ENCODE data around the gene PIAS1.

PIAS1 gene

DNA sequence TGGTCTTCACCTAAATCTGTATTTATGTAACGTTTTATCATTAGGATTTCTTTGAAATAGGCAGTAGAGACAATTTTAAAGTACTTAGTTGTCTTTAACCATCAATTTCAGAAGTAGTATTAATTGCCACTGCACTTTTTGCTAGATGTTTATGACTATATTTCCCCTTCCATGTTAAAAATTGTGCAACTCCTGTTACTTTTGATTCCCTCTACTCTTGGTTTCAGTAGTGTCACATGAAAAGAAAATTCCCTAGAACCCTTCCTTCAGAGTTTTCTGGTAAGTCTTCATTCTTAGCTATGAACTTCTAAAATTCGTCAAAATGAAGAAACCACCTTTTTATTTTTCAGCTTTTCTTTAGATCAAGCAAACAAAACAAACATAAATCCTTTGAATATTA, 7.1 kb downstream of the PIAS1 start:
- in situ Hi-C loops (cut with MboI; ENCODE audit: low sequenced_read_pairs) = no loop called here
- H3K4me3 ChIP-seq = no peak overlapping the region
- no peak for DNase-seq (ENCODE audit: low spot score in 2 of 2)
- peaks cover 49% of the 10 kb centered on the region for H3K4me1 ChIP-seq
- no peaks in the 10 kb centered on the region for H3K27me3 ChIP-seq (ENCODE audit: low read depth)
- H3K36me3 ChIP-seq (replicated peaks) = no peaks in the 10 kb centered on the region
- no peaks in the 10 kb centered on the region for H3K9me3 ChIP-seq

DNA sequence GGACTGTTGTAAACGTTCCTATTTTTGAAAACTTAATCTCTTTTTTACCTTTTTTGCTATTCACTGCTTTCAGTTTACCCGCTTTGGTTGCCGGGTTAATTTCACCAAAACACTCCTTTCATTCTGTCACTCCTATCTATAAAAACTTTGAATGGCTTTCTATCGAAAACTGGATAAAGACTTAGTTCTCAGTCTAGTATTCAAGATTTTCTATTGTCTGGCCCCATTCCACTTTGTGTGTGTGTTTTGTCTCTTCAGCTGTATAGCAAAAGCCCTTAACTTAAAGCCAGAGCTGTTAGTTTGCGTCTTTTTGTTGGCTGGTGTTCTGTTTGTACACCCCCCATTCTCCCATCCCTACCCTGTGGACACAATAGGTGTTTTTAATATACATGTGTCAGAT, 7.5 kb downstream of the PIAS1 start:
- Histone ChIP-seq H3K4me3 (no peak overlapping the region), H3K27me3 (ENCODE audit: low read depth) (no peaks in the 10 kb centered on the region), H3K4me1 (peaks cover 45% of the 10 kb centered on the region), H3K9me3 (no peaks in the 10 kb centered on the region), H3K36me3 (replicated peaks) (no peaks in the 10 kb centered on the region)
- peak; percentile 67 to 100 for DNase-seq (ENCODE audit: low spot score in 2 of 2)
- in situ Hi-C loops (cut with MboI; ENCODE audit: low sequenced_read_pairs) = no loop called here

DNA sequence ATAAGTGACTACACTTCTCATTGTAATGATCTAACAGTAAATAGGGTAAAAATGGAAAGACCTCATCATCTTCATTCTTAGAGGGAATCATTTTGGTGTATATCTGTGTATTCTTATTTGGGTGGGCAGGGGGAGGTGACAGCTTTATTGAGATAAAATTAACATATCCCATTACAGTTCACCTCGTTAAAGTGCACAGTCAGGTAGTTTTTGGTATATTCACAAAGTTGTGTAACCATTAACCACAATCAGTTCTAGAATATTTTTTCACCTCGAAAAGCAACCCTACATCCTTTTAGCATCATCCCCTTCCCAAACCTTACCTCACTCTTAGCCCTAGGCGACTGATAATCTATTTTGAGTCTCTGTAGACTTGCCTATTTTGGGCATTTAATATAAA, 8.1 kb downstream of the PIAS1 start:
- H3K27me3 ChIP-seq (ENCODE audit: low read depth) = no peaks in the 10 kb centered on the region
- no peaks in the 10 kb centered on the region for H3K9me3 ChIP-seq
- in situ Hi-C loops (cut with MboI; ENCODE audit: low sequenced_read_pairs) = no loop called here
- H3K4me1 ChIP-seq = peaks cover 39% of the 10 kb centered on the region
- DNase-seq (ENCODE audit: low spot score in 2 of 2) = no peak
- H3K36me3 ChIP-seq (replicated peaks) = no peaks in the 10 kb centered on the region
- H3K4me3 ChIP-seq = no peak overlapping the region

DNA sequence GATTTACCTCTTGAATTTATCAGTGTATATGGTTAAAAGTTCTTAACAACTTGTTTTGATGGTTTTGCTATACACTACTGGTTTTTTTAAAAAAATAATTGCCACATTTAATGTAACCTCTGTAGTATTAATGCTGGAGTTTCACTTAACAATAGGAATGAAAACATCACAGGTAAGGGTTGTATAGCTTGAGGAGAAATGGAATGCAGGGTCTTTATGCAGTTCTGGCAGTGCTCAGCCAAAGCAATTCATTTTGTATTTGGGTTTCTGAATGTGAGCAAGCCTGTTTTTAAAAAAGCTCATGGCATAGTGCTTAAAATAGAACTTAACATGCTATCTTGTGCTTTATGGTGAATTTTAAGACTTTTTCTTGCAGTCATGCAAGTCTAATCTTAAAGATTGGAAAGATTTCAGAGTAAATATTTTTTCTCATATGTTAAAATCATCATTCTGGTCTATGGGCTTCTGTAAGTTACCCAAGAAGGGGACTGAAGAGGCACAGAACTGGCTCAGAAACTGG, 8.9 kb downstream of the PIAS1 start:
- in situ Hi-C loops (cut with MboI; ENCODE audit: low sequenced_read_pairs) = no loop called here
- 0 out of 2 replicates have a peak, but pooled peaks cover 4% of the 10 kb centered on the region for H3K36me3 ChIP-seq (replicated peaks)
- no peaks in the 10 kb centered on the region for H3K27me3 ChIP-seq (ENCODE audit: low read depth)
- DNase-seq (ENCODE audit: low spot score in 2 of 2) = no peak
- H3K4me1 ChIP-seq = peaks cover 31% of the 10 kb centered on the region
- no peaks in the 10 kb centered on the region for H3K9me3 ChIP-seq
- no peak overlapping the region for H3K4me3 ChIP-seq

DNA sequence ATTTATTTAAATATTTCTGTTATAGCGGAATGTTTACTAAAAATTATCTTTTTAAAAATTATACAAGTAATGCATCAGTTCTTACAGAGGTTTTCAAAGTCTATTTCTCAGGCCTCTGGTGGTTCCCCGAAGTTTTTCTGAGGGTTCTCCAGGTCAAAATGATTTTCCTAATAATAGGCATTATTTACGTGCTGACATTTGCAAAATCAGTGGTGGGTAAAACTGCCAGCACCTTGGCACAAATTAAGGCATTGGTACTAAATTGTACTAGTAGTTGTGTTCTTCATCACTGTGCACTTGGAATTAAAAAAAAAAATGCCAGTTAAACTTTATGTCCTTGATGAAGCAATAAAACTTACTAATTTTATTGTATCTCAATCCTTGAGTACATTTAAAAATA, 9.5 kb downstream of the PIAS1 start:
- H3K27me3 ChIP-seq (ENCODE audit: low read depth) = no peaks in the 10 kb centered on the region
- in situ Hi-C loops (cut with MboI; ENCODE audit: low sequenced_read_pairs) = no loop called here
- DNase-seq (ENCODE audit: low spot score in 2 of 2) = no peak
- H3K9me3 ChIP-seq = no peaks in the 10 kb centered on the region
- H3K36me3 ChIP-seq (replicated peaks) = 0 out of 2 replicates have a peak, but pooled peaks cover 6% of the 10 kb centered on the region
- peaks cover 25% of the 10 kb centered on the region for H3K4me1 ChIP-seq
- H3K4me3 ChIP-seq = no peak overlapping the region

DNA sequence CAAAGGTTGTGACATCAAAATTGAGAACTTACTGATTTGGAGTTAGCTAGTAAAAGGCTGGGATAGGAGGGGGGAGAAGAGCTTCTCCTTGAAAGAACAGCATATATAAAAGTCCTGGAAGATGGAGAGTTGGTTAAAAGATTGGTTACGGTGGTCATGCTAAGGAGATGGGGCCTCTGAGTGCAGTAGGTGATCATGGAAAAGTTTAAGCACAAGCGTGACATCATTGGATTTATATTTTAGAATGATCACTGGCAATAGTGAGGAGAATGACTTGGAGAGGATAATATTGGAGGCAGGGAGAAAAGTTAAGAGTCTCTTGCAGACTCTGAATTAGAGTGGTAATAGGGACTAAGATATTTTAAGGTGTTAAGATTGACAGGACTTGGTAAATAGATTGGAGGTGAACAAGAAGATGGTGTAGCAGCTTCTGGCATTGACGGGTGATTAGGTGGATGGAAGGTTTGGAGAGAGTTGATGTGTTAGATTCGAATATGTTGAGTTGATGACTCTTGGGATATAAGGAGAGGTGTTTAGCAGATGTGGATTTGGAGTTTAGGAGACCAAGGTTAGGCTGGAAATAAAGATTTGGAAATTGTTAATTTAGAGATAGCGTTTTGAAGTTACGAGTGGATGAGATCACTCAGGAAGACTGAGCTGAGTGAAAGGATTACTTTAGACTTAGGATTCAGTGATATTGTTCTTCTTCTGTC, 19.6 kb downstream of the PIAS1 start:
- H3K4me1 ChIP-seq = peaks cover 22% of the 10 kb centered on the region
- no peak for DNase-seq (ENCODE audit: low spot score in 2 of 2)
- in situ Hi-C loops (cut with MboI; ENCODE audit: low sequenced_read_pairs) = no loop called here
- no peaks in the 10 kb centered on the region for H3K27me3 ChIP-seq (ENCODE audit: low read depth)
- no peaks in the 10 kb centered on the region for H3K9me3 ChIP-seq
- H3K36me3 ChIP-seq (replicated peaks) = no peaks in the 10 kb centered on the region
- H3K4me3 ChIP-seq = no peak overlapping the region

DNA sequence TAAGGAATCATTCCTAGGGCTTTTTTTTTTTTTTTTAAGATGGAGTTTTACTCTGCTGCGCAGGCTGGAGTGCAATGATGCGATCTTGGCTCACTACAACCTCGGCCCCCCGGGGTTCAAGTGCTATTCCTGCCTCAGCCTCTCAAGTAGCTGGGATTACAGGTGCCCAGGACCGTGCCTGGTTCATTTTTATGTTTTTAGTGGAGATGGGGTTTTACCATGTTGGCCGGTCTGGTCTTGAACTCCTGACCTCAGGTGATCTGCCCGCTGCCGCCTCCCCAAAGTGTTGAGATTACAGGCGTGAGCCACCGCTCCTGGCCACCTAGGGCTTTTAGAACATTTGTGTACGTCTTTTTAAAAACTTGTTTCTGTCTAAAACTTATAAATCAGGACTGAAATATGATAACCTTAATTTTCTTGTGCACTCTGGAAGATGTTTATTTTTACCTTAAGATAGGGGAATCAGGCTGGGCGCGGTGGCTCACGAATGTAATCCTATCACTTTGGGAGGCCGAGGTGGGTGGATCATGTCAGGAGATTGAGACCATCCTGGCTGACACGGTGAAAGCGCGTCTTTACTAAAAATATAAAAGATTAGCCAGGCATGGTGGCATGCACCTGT, 21.8 kb downstream of the PIAS1 start:
- no peak overlapping the region for H3K4me3 ChIP-seq
- DNase-seq (ENCODE audit: low spot score in 2 of 2) = no peak
- no peaks in the 10 kb centered on the region for H3K9me3 ChIP-seq
- H3K27me3 ChIP-seq (ENCODE audit: low read depth) = no peaks in the 10 kb centered on the region
- no peaks in the 10 kb centered on the region for H3K36me3 ChIP-seq (replicated peaks)
- in situ Hi-C loops (cut with MboI; ENCODE audit: low sequenced_read_pairs) = no loop called here
- peaks cover 32% of the 10 kb centered on the region for H3K4me1 ChIP-seq

DNA sequence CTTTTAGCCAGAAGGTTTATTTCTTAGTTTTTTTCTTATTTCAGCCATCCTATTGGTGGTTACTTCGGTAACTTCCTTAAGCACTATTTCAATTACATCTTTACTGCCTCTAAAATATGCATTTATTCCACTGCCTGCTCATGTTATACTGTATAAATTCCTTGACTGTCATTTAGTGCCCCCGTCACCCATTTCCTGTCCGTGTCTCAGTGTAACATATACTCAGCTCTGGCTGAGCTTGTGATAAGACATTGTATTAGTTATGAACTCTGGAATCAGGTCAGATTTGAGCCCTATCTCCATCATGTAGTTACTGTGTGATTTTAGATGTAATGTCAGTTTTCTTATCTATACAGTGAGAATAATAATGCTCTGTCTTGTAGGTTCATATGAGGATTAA, 24.2 kb downstream of the PIAS1 start:
- Histone ChIP-seq H3K36me3 (replicated peaks) (no peaks in the 10 kb centered on the region), H3K4me3 (no peak overlapping the region), H3K4me1 (peaks cover 51% of the 10 kb centered on the region), H3K27me3 (ENCODE audit: low read depth) (no peaks in the 10 kb centered on the region), H3K9me3 (no peaks in the 10 kb centered on the region)
- in situ Hi-C loops (cut with MboI; ENCODE audit: low sequenced_read_pairs) = no loop called here
- no peak for DNase-seq (ENCODE audit: low spot score in 2 of 2)

DNA sequence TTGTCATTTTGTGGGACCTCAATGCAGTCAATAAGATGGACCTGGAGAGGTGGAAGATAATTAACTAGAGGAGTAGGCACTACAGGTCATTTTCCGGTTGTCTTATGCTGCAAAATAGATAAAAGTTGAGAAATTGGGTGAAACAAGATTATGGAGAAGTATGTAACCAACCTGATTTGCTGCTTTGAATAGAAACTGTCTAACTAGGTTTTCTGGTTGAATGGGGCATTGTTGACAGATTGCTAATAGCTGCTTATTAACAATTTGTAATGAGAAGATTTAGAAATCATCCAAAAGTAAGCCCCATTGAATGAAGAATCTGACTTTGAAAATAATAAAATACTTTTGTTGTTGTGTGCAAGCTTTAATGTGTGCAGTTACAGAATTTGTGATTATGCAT, 26.2 kb downstream of the PIAS1 start:
- Histone ChIP-seq H3K4me1 (peaks cover 51% of the 10 kb centered on the region), H3K27me3 (ENCODE audit: low read depth) (no peaks in the 10 kb centered on the region), H3K36me3 (replicated peaks) (no peaks in the 10 kb centered on the region), H3K4me3 (no peak overlapping the region), H3K9me3 (no peaks in the 10 kb centered on the region)
- in situ Hi-C loops (cut with MboI; ENCODE audit: low sequenced_read_pairs) = no loop called here
- DNase-seq (ENCODE audit: low spot score in 2 of 2) = no peak

DNA sequence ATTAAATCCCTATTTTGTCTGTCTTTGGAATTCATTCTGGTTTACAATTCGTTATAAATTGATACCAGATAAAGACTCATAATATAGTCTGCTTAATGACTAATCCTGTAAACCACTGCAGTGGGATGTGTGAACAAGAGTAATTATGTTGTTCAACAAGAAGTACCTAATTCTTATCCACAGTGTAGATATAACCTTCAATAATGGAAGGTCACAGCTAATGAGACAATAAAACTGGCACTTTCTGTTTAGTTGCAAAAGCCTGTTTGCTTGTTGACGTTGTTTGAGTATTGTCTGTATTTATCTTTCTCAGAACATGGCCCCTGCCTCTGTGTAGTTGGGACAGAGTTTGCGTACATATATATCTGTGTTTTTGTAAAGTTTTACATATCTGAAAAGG, 26.7 kb downstream of the PIAS1 start:
- no peak for DNase-seq (ENCODE audit: low spot score in 2 of 2)
- no peaks in the 10 kb centered on the region for H3K36me3 ChIP-seq (replicated peaks)
- in situ Hi-C loops (cut with MboI; ENCODE audit: low sequenced_read_pairs) = no loop called here

DNA sequence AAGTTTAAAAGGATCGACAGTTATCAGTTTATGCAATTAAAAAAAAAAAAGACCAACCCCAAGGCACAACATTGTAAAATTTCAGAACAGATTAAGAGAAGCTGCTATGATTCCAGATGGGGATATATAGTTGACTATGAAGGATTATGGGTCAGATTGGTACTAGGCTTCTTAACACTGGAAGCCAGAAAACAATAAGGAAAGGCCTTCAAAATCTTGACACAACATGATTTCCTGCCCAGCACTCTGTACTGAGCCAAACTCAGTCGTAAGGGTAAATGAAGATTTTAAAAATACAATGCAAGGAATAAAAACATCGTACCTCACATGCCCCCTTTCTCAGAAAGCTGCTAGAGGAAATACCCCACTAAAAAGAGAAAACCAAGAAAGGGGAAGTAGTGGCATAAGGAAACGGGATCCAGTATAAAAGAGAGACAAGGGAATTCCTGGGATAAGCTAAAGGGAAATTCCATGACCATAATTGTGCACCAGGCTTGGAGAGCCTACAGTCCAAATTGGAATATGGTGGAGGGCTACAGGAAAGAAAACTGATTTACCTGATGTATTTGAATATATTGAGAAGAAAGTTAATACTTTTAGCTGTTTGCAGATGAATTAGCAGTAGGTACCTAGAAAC, 27.9 kb downstream of the PIAS1 start:
- Histone ChIP-seq H3K4me1 (peaks cover 44% of the 10 kb centered on the region), H3K9me3 (no peaks in the 10 kb centered on the region), H3K36me3 (replicated peaks) (peaks cover 4% of the 10 kb centered on the region), H3K4me3 (no peak overlapping the region), H3K27me3 (ENCODE audit: low read depth) (no peaks in the 10 kb centered on the region)
- no peak for DNase-seq (ENCODE audit: low spot score in 2 of 2)
- in situ Hi-C loops (cut with MboI; ENCODE audit: low sequenced_read_pairs) = no loop called here

More for the DNA sequence above, 26.7 kb downstream of the PIAS1 start:
- H3K4me3 ChIP-seq = no peak overlapping the region
- H3K4me1 ChIP-seq = peaks cover 51% of the 10 kb centered on the region
- H3K27me3 ChIP-seq (ENCODE audit: low read depth) = no peaks in the 10 kb centered on the region
- H3K9me3 ChIP-seq = no peaks in the 10 kb centered on the region

DNA sequence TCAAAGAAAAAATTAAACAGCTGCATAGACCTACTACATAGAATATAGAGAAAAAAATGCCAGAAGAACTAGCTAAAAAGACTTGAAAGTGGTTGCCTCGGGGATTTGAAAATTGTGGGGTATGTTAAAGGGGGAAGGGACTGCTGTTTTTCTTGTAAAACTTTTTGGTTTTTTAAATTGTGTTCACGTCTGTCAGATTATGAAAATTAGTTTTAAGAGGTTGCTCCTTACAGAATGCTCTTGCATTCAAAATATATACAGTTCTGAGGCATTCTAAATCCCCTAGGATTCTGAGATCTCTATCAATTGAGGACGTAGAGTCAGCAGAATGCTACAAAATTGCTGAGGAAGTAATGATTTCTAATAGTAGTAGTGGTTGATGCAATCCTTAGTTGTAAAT, 28.6 kb downstream of the PIAS1 start:
- H3K36me3 ChIP-seq (replicated peaks) = peaks cover 9% of the 10 kb centered on the region
- no peak overlapping the region for H3K4me3 ChIP-seq
- H3K27me3 ChIP-seq (ENCODE audit: low read depth) = no peaks in the 10 kb centered on the region
- in situ Hi-C loops (cut with MboI; ENCODE audit: low sequenced_read_pairs) = no loop called here
- no peaks in the 10 kb centered on the region for H3K9me3 ChIP-seq
- H3K4me1 ChIP-seq = peaks cover 37% of the 10 kb centered on the region
- no peak for DNase-seq (ENCODE audit: low spot score in 2 of 2)

DNA sequence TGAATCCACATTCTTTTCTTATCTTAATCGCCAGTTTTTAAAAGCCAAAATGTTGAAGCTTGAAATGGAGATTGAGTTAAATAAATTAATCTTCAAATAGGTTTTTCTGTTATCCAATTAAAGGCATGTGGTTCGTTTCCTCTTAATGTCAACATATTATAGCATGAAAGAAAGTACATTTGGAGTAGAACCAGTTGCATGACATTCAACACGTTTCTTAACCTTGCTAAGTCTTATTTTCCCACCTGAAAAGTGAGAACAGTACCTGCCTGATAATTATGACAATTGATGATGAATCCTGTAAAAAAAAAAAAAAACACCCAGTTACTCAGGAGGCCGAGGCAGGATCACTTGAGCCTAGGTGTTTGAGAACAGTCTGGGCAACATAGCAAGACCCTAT, 29.3 kb downstream of the PIAS1 start:
- H3K36me3 ChIP-seq (replicated peaks) = peaks cover 12% of the 10 kb centered on the region
- DNase-seq (ENCODE audit: low spot score in 2 of 2) = no peak
- in situ Hi-C loops (cut with MboI; ENCODE audit: low sequenced_read_pairs) = no loop called here

DNA sequence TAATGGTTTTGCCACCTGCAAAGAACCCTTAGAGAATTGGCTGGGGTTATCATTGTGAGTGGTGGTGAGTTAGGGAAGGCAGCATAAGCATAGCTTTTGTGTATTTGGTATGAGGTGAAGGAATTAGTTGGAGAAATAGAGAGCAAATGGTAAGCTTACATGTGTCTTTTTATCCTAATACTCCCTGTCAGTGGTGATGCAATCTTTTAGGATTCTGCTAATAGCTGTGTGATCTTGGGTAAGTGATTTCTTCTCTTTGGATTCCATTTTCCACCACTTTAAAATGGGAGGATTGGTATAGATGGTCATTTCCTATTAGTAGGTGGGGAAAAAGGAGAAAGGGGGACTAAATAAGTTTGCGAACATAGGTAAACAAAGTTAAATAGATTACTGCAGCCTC, 30.9 kb downstream of the PIAS1 start:
- no peaks in the 10 kb centered on the region for H3K27me3 ChIP-seq (ENCODE audit: low read depth)
- DNase-seq (ENCODE audit: low spot score in 2 of 2) = no peak
- in situ Hi-C loops (cut with MboI; ENCODE audit: low sequenced_read_pairs) = no loop called here
- H3K4me1 ChIP-seq = peaks cover 28% of the 10 kb centered on the region
- H3K36me3 ChIP-seq (replicated peaks) = peaks cover 12% of the 10 kb centered on the region
- H3K9me3 ChIP-seq = no peaks in the 10 kb centered on the region
- H3K4me3 ChIP-seq = no peak overlapping the region

More for the DNA sequence above, 29.3 kb downstream of the PIAS1 start:
- H3K9me3 ChIP-seq = no peaks in the 10 kb centered on the region
- no peak overlapping the region for H3K4me3 ChIP-seq
- H3K4me1 ChIP-seq = peaks cover 30% of the 10 kb centered on the region
- no peaks in the 10 kb centered on the region for H3K27me3 ChIP-seq (ENCODE audit: low read depth)
